ENCODE results near the gene CBFA2T3. TPM values are rescaled to one million over a fixed set of nuclear protein-coding genes. Genes with fewer than 3 reads are reported as not detected.

The CBFA2T3 gene
- total and polyA plus RNA-seq, 2 of the 8 experiments (the other 6 are each of a cell fraction or from before 2014, with no cell fraction given): 0.51 to 1.3 TPM

- TF ChIP-seq SAP30 (IDR thresholded peaks at IDR 0.05; ENCODE audit: insufficient read depth, insufficient replicate concordance, low read length): no peak
- TF ChIP-seq MAFK (IDR thresholded peaks at IDR 0.05; ENCODE audit: low read depth, low read length): no peak
- TF ChIP-seq KDM5A (IDR thresholded peaks at IDR 0.05; ENCODE audit: low read length): no peak
- TF ChIP-seq RBBP5 (IDR thresholded peaks at IDR 0.05; ENCODE audit: borderline replicate concordance, low read depth, low read length): no peak
- no peak for TF ChIP-seq SP2 (IDR thresholded peaks at IDR 0.05; ENCODE audit: low read length)
- TF ChIP-seq CHD7 (IDR thresholded peaks at IDR 0.05; ENCODE audit: insufficient replicate concordance, low read length): no peak
- TF ChIP-seq GTF2F1 (IDR thresholded peaks at IDR 0.05; ENCODE audit: borderline replicate concordance, low read depth, low read length): no peak
- no peak for TF ChIP-seq ATF2 (IDR thresholded peaks at IDR 0.05; ENCODE audit: low read length)
Observed at GRCh38 chr16:88891083-88891482, 85.9 kb downstream of the CBFA2T3 start (continued).
